Right lobe of liver (tissue), 4 donors: ENCODE data around the gene RIMKLB.

Source experiments
- CTCF ChIP-seq, 4 donors: fragments of 200-600 bp in 3 of 4; fragments of 450-650 bp in 1 of 4; IDR thresholded peaks; one replicate each; pipeline versions ENCODE4 v1.5.1 to v1.8.0; 2016 to 2022; ENCODE audit warnings: antibody characterized with exemption in 4 of 4, mild to moderate bottlenecking in 2 of 4
- POLR2A ChIP-seq: fragments of 450-650 bp; IDR thresholded peaks from one replicate; pipeline ENCODE4 v1.6.1; 2017; ENCODE audit warnings: antibody characterized with exemption, mild to moderate bottlenecking
- donor health status: DM: no; HTN: no; CAD: no.
- donor health status: DM: no; HTN: no; CAD: no.
- donor health status: DM: no; HTN: yes; CAD: no.

DNA sequence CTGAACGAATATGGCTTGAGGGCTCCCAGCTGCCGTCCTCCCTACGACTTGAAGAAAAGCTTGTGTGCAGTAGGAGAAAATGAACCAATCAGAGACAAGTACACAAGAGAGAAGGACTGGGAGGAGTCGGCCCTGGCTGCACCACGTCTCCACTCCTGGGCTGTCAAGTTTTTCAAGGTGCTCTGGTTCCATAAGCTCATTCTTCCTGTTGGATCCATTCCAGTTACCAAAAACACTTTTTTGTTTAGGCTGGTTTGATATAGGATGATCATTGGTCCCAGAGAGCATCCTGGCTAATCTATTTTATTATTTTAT lies 121.8 kb downstream of the RIMKLB start:
- no peak for TF ChIP-seq CTCF (IDR thresholded peaks at IDR 0.05)
- TF ChIP-seq POLR2A = no peak
